CD4-positive, alpha-beta T cell (primary cell): ENCODE results near the gene KIF25. TPM values are rescaled to one million over a fixed set of nuclear protein-coding genes. Genes with fewer than 3 reads are reported as not detected.

Experiments used
- ATAC-seq: fragments of 200-7000 bp; cut with Tn5 transposase; one replicate; pipeline ENCODE4 v1.10.0; 2022; ENCODE audit warnings: mild to moderate bottlenecking; ENCODE audit not compliant: poor library complexity
- CTCF ChIA-PET: fragments of 350-600 bp; sonication (Branson Sonifier 250); formaldehyde crosslinking; loops from one replicate; lab custom pipeline; 2021; ENCODE audit warnings: antibody characterized with exemption, inconsistent platforms; lab: Charles Lee
- POLR2A ChIA-PET: fragments of 350-600 bp; sonication (Branson Sonifier 250); formaldehyde crosslinking; loops from one replicate; lab custom pipeline; 2021; ENCODE audit warnings: antibody characterized with exemption, inconsistent platforms; lab: Charles Lee
- DNase-seq, 14 experiments: peaks; one replicate each; pipeline ENCODE4 v3.0.0-alpha.2; 2013 to 2020; ENCODE audit warnings: mixed read lengths in 2 of 14
- H3K27ac ChIP-seq, 2 donors: one replicate each; pipeline versions ENCODE4 v1.5.1 to v1.7.0; 2013; ENCODE audit warnings: low read length in 2 of 2, low read depth in 1 of 2, mild to moderate bottlenecking in 1 of 2
- H3K27me3 ChIP-seq, 2 experiments: 1 replicate in 1 of 2; 2 replicates in 1 of 2; pipeline versions ENCODE4 v1.6.1 to v1.7.0; 2013; ENCODE audit warnings: low read length in 2 of 2, control low read depth in 1 of 2, mild to moderate bottlenecking in 1 of 2, moderate library complexity in 1 of 2; ENCODE audit not compliant: insufficient read depth in 2 of 2, control insufficient read depth in 1 of 2
- H3K36me3 ChIP-seq: one replicate; pipeline ENCODE4 v1.6.1; 2013; ENCODE audit warnings: low read length, control low read depth; ENCODE audit not compliant: insufficient read depth
- H3K4me1 ChIP-seq: one replicate; pipeline ENCODE4 v1.6.1; 2013; ENCODE audit warnings: low read length, control low read depth; ENCODE audit not compliant: insufficient read depth
- H3K4me3 ChIP-seq: one replicate; pipeline ENCODE4 v1.5.1; 2013; ENCODE audit warnings: mild to moderate bottlenecking, low read length, moderate library complexity
- H3K9me3 ChIP-seq, 2 experiments: 1 replicate in 1 of 2; 2 replicates in 1 of 2; pipeline versions ENCODE4 v1.6.1 to v1.7.0; 2013; ENCODE audit warnings: low read length in 2 of 2, mild to moderate bottlenecking in 2 of 2, control low read depth in 1 of 2, moderate library complexity in 1 of 2; ENCODE audit not compliant: control insufficient read depth in 1 of 2, insufficient read depth in 1 of 2
- H3K27ac Mint-ChIP-seq: one replicate; pipeline ENCODE4 v1.8.0; 2020; ENCODE audit warnings: mixed read lengths
- H3K27me3 Mint-ChIP-seq: one replicate; pipeline ENCODE4 v1.8.0; 2021; ENCODE audit warnings: mixed read lengths
- H3K36me3 Mint-ChIP-seq: one replicate; pipeline ENCODE4 v1.8.0; 2021; ENCODE audit warnings: low read depth, mixed read lengths
- H3K4me1 Mint-ChIP-seq: one replicate; pipeline ENCODE4 v1.8.0; 2021; ENCODE audit warnings: low read depth, mixed read lengths
- H3K4me3 Mint-ChIP-seq: one replicate; pipeline ENCODE4 v1.8.0; 2020; ENCODE audit warnings: mild to moderate bottlenecking, mixed read lengths
- H3K9me3 Mint-ChIP-seq: one replicate; pipeline ENCODE4 v1.8.0; 2020; ENCODE audit warnings: mixed read lengths
- CTCF ChIP-seq: fragments of 200-600 bp; IDR thresholded peaks from one replicate; pipeline ENCODE4 v1.8.0; 2022; ENCODE audit warnings: antibody characterized with exemption, mild to moderate bottlenecking
- intact Hi-C, 2 experiments: fragments of 100-400 bp; cut with DNase I in 1 of 2; cut with micrococcal nuclease in 1 of 2; formaldehyde crosslinking; loops; one replicate each; pipeline versions ENCODE4 v1.15.1 to v1.9.0; 2023 to 2025; cut with DNase I, micrococcal nuclease
- total RNA-seq, 174 experiments: library from RNA in 2 of 174; stranded (reverse) in 2 of 174; gene quantifications; one replicate each; pipeline ENCODE4 v1.2.3 and lab custom pipeline; 2021 to 2026

KIF25 gene
- total RNA-seq, 2 experiments from 2014 or later: not detected

GRCh38 chr6:168030218-168030746, 32.8 kb downstream of the KIF25 start:
- peaks cover 6 to 20% of the 10 kb centered on the region in 2 experiments for H3K27me3 ChIP-seq
- no peaks in the 10 kb centered on the region for H3K36me3 ChIP-seq
- no peak for DNase-seq
- no peak for ATAC-seq
- ChIA-PET CTCF (interaction anchor here (0.6 kb wide), 1 partner anchor 476 kb away, joined by 3 read pairs; no protein-coding TSS in a partner anchor), POLR2A (no interaction called here)
- no peaks in the 10 kb centered on the region for H3K4me1 ChIP-seq
- peaks cover 36% of the 10 kb centered on the region for H3K27me3 Mint-ChIP-seq
- peaks cover 0 to 15% of the 10 kb centered on the region in 2 experiments for H3K9me3 ChIP-seq
- no peaks in the 10 kb centered on the region for H3K4me1 Mint-ChIP-seq
- no peaks in the 10 kb centered on the region for H3K36me3 Mint-ChIP-seq
- no peaks in the 10 kb centered on the region for H3K9me3 Mint-ChIP-seq
- H3K27ac Mint-ChIP-seq: no peak overlapping the region
- H3K4me3 ChIP-seq: no peak overlapping the region
- no peak overlapping the region for H3K27ac ChIP-seq
- no peak overlapping the region for H3K4me3 Mint-ChIP-seq
- intact Hi-C loops: no loop called here
- TF ChIP-seq CTCF: no peak

GRCh38 chr6:168030908-168031307, 33.4 kb downstream of the KIF25 start:
- intact Hi-C loops: no loop called here
- no peaks in the 10 kb centered on the region for H3K9me3 Mint-ChIP-seq
- POLR2A ChIA-PET: no interaction called here
- no peaks in the 10 kb centered on the region for H3K4me1 ChIP-seq
- no peak overlapping the region for H3K4me3 Mint-ChIP-seq
- H3K27me3 Mint-ChIP-seq: peaks cover 40% of the 10 kb centered on the region
- H3K36me3 Mint-ChIP-seq: no peaks in the 10 kb centered on the region
- no peak for TF ChIP-seq CTCF
- no peaks in the 10 kb centered on the region for H3K36me3 ChIP-seq
- H3K4me1 Mint-ChIP-seq: no peaks in the 10 kb centered on the region
- H3K27ac Mint-ChIP-seq: no peak overlapping the region
- DNase-seq (no peak), ATAC-seq (no peak)
- no peak overlapping the region for H3K4me3 ChIP-seq
- H3K9me3 ChIP-seq: peaks cover 0 to 17% of the 10 kb centered on the region in 2 experiments
- H3K27ac ChIP-seq: no peak overlapping the region
- CTCF ChIA-PET: no interaction called here
- H3K27me3 ChIP-seq: peaks cover 6 to 25% of the 10 kb centered on the region in 2 experiments

GRCh38 chr6:168031411-168031971, 34.0 kb downstream of the KIF25 start:
- intact Hi-C loops: no loop called here
- peaks cover 0 to 16% of the 10 kb centered on the region in 2 experiments for H3K9me3 ChIP-seq
- no peak overlapping the region for H3K27ac ChIP-seq
- H3K27me3 ChIP-seq: peaks cover 6 to 31% of the 10 kb centered on the region in 2 experiments
- Mint-ChIP-seq H3K36me3 (no peaks in the 10 kb centered on the region), H3K4me1 (no peaks in the 10 kb centered on the region), H3K9me3 (no peaks in the 10 kb centered on the region), H3K4me3 (no peak overlapping the region), H3K27ac (no peak overlapping the region), H3K27me3 (peaks cover 46% of the 10 kb centered on the region)
- no peaks in the 10 kb centered on the region for H3K4me1 ChIP-seq
- CTCF ChIA-PET: no interaction called here
- no peak overlapping the region for H3K4me3 ChIP-seq
- POLR2A ChIA-PET: no interaction called here
- H3K36me3 ChIP-seq: no peaks in the 10 kb centered on the region
- no peak for DNase-seq
- TF ChIP-seq CTCF: no peak
- no peak for ATAC-seq
